ENCODE measurements around the gene FSTL5.

The FSTL5 gene

DNA sequence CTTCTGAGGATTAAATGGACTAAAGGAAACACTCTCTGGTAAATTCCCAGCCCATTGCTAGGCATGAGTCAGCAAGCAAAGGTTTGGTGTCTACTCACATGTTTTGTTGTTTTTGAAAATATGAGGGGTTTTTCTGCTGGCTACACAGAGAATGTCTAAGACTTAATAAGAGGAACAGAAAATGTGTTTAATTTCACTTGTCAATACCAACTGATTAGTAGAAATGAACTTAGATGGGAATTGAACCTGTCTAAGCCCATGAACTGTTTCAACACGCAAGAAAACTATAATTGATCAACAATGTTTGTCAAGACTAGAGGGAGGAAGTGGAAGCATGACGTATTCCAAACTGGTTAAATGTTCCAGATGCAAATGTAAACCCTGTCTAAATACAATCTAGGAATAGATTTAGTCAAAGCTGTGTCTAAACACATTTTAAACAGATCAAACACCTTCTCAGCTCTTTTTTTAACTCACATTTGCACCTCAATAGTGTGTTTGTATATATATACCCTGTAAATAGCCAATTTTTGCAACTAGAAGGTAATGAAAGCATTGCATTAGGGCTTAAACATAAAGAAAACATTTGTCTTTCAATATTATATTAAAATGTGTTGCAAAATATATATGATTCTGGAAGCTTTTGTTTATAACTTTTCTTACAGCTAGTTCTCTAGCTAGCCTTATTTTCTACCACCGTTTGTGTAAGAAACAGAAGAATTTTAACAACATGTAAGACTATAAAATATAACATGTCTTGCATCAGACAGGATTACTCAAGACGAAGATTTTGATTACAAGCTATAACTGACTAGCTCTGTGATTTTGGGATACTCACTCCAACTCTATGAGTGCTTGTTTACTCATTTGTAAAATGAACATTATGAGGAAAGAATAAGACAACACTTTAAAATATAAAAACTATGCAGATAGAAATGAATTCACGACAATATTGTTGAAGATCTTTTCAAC is 607.8 kb downstream of the FSTL5 start:
- TF ChIP-seq ZNF565 (CRISPR knock-in tag; conservative IDR thresholded peaks at IDR 0.05; ENCODE audit: low read depth) (no peak), TCF4 (CRISPR knock-in tag; IDR thresholded peaks at IDR 0.05; ENCODE audit: borderline replicate concordance) (no peak), ZNF70 (CRISPR knock-in tag; IDR thresholded peaks at IDR 0.05) (no peak), CSRNP3 (CRISPR knock-in tag; IDR thresholded peaks at IDR 0.05) (no peak), ARNTL (CRISPR knock-in tag; IDR thresholded peaks at IDR 0.05; ENCODE audit: borderline replicate concordance, low read depth) (no peak), ZFP3 (CRISPR knock-in tag; IDR thresholded peaks at IDR 0.05) (no peak), BACH2 (CRISPR knock-in tag; IDR thresholded peaks at IDR 0.05; ENCODE audit: borderline replicate concordance) (no peak), TOX (CRISPR knock-in tag; IDR thresholded peaks at IDR 0.05; ENCODE audit: borderline replicate concordance) (no peak), SNAI2 (CRISPR knock-in tag; IDR thresholded peaks at IDR 0.05) (no peak), RARB (CRISPR knock-in tag; IDR thresholded peaks at IDR 0.05) (no peak), ZNF8 (CRISPR knock-in tag; IDR thresholded peaks at IDR 0.05) (no peak)
- peak; percentile 49; the same call in 2 of the 3 replicates for ATAC-seq

DNA sequence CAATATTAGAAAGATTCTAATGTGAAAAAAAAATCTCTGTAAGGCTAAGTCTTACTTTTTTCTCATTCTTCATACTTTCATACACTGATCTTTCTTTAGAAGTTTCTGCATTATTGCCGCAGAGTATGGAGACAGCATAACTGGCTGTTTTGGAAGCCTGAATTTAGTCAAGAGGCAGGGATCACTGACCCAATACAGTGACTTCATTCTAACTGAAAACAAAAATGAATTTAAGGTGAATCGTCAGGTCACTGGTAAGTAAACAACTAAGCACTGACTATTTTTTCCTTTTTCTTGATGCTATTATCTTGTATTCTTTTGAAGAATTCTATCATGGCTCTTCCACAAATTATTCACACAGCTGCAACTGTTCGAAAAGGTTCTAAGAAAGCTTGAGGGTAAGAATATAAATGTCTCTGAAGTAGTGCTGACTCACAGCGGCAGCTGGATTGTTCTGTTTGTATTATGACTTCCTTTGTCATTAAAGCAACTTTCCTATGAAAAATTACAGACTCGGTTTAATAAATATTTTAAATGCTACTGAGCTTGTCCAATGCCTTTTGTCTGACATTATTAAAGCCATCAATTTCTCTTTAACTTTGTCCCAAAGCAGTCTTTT is 609.3 kb downstream of the FSTL5 start:
- peak; percentile 67; the same call in 2 of the 3 replicates for ATAC-seq
- TF ChIP-seq SNAI2 (CRISPR knock-in tag; IDR thresholded peaks at IDR 0.05) (no peak), CSDC2 (CRISPR knock-in tag; IDR thresholded peaks at IDR 0.05) (no peak), ZC3H10 (CRISPR knock-in tag; IDR thresholded peaks at IDR 0.05) (no peak), ZFP3 (CRISPR knock-in tag; IDR thresholded peaks at IDR 0.05) (no peak), OSR1 (CRISPR knock-in tag; IDR thresholded peaks at IDR 0.05) (no peak), ISL1 (CRISPR knock-in tag; IDR thresholded peaks at IDR 0.05) (no peak), RARB (CRISPR knock-in tag; IDR thresholded peaks at IDR 0.05) (no peak), ZFP30 (CRISPR knock-in tag; IDR thresholded peaks at IDR 0.05) (no peak), TSHZ2 (CRISPR knock-in tag; IDR thresholded peaks at IDR 0.05) (no peak)

- TF ChIP-seq ARNTL (CRISPR knock-in tag; IDR thresholded peaks at IDR 0.05; ENCODE audit: borderline replicate concordance, low read depth), result no peak
- no peak for TF ChIP-seq ZFP3 (CRISPR knock-in tag; IDR thresholded peaks at IDR 0.05)
- no peak for TF ChIP-seq BACH2 (CRISPR knock-in tag; IDR thresholded peaks at IDR 0.05; ENCODE audit: borderline replicate concordance)
- no peak for TF ChIP-seq GLIS3 (CRISPR knock-in tag; IDR thresholded peaks at IDR 0.05)
- no peak for TF ChIP-seq ZNF70 (CRISPR knock-in tag; IDR thresholded peaks at IDR 0.05)
- TF ChIP-seq TOX (CRISPR knock-in tag; IDR thresholded peaks at IDR 0.05; ENCODE audit: borderline replicate concordance), result no peak
- no peak for TF ChIP-seq TSHZ2 (CRISPR knock-in tag; IDR thresholded peaks at IDR 0.05)
- TF ChIP-seq, protein P1, sequence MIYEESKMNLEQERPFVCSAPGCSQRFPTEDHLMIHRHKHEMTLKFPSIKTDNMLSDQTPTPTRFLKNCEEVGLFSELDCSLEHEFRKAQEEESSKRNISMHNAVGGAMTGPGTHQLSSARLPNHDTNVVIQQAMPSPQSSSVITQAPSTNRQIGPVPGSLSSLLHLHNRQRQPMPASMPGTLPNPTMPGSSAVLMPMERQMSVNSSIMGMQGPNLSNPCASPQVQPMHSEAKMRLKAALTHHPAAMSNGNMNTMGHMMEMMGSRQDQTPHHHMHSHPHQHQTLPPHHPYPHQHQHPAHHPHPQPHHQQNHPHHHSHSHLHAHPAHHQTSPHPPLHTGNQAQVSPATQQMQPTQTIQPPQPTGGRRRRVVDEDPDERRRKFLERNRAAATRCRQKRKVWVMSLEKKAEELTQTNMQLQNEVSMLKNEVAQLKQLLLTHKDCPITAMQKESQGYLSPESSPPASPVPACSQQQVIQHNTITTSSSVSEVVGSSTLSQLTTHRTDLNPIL (CRISPR knock-in tag; IDR thresholded peaks at IDR 0.05; ENCODE audit: low read depth), result no peak
- no peak for TF ChIP-seq CSRNP3 (CRISPR knock-in tag; IDR thresholded peaks at IDR 0.05)
- no peak for TF ChIP-seq ESRRG (CRISPR knock-in tag; IDR thresholded peaks at IDR 0.05)
- no peak for TF ChIP-seq ZC3H10 (CRISPR knock-in tag; IDR thresholded peaks at IDR 0.05)
- TF ChIP-seq ZNF8 (CRISPR knock-in tag; IDR thresholded peaks at IDR 0.05), result no peak
- no peak for TF ChIP-seq PPARA (CRISPR knock-in tag; IDR thresholded peaks at IDR 0.05; ENCODE audit: borderline replicate concordance)
- ATAC-seq, result no peak
Measured at GRCh38 chr4:161546902-161547301, 616.9 kb downstream of the FSTL5 start.

Measured in SK-N-SH treated with all-trans-retinoic acid at 6 μM for 48 hours (cell line).